Measurements from ENCODE around the gene OSBPL6.

DNA sequence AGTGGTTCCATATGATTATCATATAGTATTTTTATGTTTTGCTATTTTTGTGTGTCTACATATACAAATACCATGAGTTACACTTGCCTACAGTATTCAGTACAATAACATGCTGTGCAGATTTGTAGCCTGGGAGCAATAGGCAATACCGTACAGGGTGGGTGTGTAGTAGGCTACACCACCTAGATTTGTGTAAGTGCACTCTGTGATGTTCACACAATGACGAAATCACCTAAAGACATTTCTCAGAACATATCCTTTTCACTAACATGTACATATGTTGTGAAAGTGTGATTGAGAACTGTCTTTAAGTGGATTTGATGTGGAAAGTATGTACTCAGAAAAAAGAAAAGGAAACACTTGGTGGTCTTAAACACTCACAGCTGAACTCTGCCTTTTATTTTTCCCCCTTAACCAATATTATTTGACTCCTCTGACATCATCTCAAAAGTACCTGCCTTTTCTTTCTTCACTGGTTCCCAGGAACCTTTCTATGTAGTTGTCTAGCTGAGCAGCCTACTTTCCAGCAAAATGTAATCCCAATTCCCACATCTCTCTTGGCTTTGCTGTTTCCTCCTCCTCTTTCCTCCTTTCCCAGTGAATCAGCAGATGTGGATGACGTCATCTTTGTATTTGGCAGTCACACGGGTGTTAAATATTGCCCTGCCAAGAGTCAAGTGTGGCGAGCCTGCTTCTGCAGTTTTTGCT lies 47.7 kb downstream of the OSBPL6 start:
- no peak for TF ChIP-seq CTCF (IDR thresholded peaks at IDR 0.05; ENCODE audit: low read depth, low read length, missing input control)
- peak; percentile 50 to 57 for TF ChIP-seq RAD21 (IDR thresholded peaks at IDR 0.05)
- no peak for TF ChIP-seq MAX (IDR thresholded peaks at IDR 0.05)
- TF ChIP-seq JUND (IDR thresholded peaks at IDR 0.05) = peak; percentile 91 to 95
- TF ChIP-seq EGR1 (IDR thresholded peaks at IDR 0.05; ENCODE audit: low read depth in 2 of 2) = no peak
- no peak for TF ChIP-seq REST (IDR thresholded peaks at IDR 0.05)
- TF ChIP-seq YY1 (IDR thresholded peaks at IDR 0.05) = peak; percentile 65
- TF ChIP-seq TAF1 (conservative IDR thresholded peaks at IDR 0.05) = no peak
- TF ChIP-seq FOXA1 (IDR thresholded peaks at IDR 0.05) = no peak
- TF ChIP-seq SP1 (IDR thresholded peaks at IDR 0.05) = no peak

Data from liver (tissue), 3 donors.